GM12878 (cell line): ENCODE results near the gene TTC33.

Experiments used
- ATF2 ChIP-seq: IDR thresholded peaks from 2 replicates; pipeline ENCODE4 v1.6.1; 2012; ENCODE audit warnings: low read length, inconsistent platforms
- BCL3 ChIP-seq: IDR thresholded peaks from 2 replicates; pipeline ENCODE4 v1.6.1; 2011; ENCODE audit warnings: borderline replicate concordance, low read depth, mild to moderate bottlenecking, moderate library complexity, low read length; ENCODE audit not compliant: insufficient read depth, poor library complexity, severe bottlenecking
- EGR1 ChIP-seq, 2 experiments: IDR thresholded peaks; 1 replicate in 1 of 2; 2 replicates in 1 of 2; pipeline ENCODE4 v1.6.1; 2011 to 2012; ENCODE audit warnings: low read depth in 2 of 2, low read length in 2 of 2, borderline replicate concordance in 1 of 2, mild to moderate bottlenecking in 1 of 2, moderate library complexity in 1 of 2
- EZH2 ChIP-seq: IDR thresholded peaks from 2 replicates; pipeline ENCODE4 v1.6.1; 2012; ENCODE audit warnings: low read depth, mild to moderate bottlenecking, control low read depth, inconsistent platforms, low read length, borderline replicate concordance; ENCODE audit not compliant: control insufficient read depth
- GABPA ChIP-seq: IDR thresholded peaks from 2 replicates; pipeline ENCODE4 v1.6.1; 2014; ENCODE audit warnings: antibody characterized with exemption, low read depth, mild to moderate bottlenecking, inconsistent platforms
- POLR2A ChIP-seq: IDR thresholded peaks from 2 replicates; pipeline ENCODE4 v1.6.1; 2011; ENCODE audit warnings: low read depth, mild to moderate bottlenecking, low read length
- RAD21 ChIP-seq: IDR thresholded peaks from 2 replicates; pipeline ENCODE4 v1.6.1; 2011; ENCODE audit warnings: mild to moderate bottlenecking, low read depth, low read length, moderate library complexity; ENCODE audit not compliant: insufficient read depth
- SMC3 ChIP-seq: IDR thresholded peaks from 2 replicates; pipeline ENCODE4 v1.6.1; 2011; ENCODE audit warnings: low read length, improper control_type of control experiment, borderline replicate concordance
- SRF ChIP-seq, 2 experiments: IDR thresholded peaks; 2 replicates each; pipeline ENCODE4 v1.6.1; 2011; ENCODE audit warnings: low read depth in 2 of 2, low read length in 2 of 2, mild to moderate bottlenecking in 1 of 2, moderate library complexity in 1 of 2
- USF2 ChIP-seq: IDR thresholded peaks from 2 replicates; pipeline ENCODE4 v1.6.1; 2011; ENCODE audit warnings: low read depth, low read length, improper control_type of control experiment, borderline replicate concordance
- YY1 ChIP-seq: IDR thresholded peaks from 2 replicates; pipeline ENCODE4 v1.6.1; 2011; ENCODE audit warnings: low read depth, mild to moderate bottlenecking, low read length
- ZNF384 ChIP-seq: IDR thresholded peaks from 2 replicates; pipeline ENCODE4 v1.6.1; 2012; ENCODE audit warnings: low read depth, mild to moderate bottlenecking, low read length, improper control_type of control experiment, borderline replicate concordance
- TF ChIP-seq, protein P1 (sequence below), 3 experiments: IDR thresholded peaks in 2 of 3; conservative IDR thresholded peaks in 1 of 3; 2 replicates each; pipeline ENCODE4 v1.5.1; 2011; ENCODE audit warnings: low read depth in 3 of 3, low read length in 3 of 3, mild to moderate bottlenecking in 3 of 3, control low read depth in 2 of 3, moderate library complexity in 2 of 3, inconsistent platforms in 1 of 3, mixed read lengths in 1 of 3; ENCODE audit not compliant: control insufficient read depth in 2 of 3, insufficient read depth in 1 of 3; ENCODE audit errors: extremely low read depth in 1 of 3

GRCh38 chr5:40547994-40548575 lies 207.7 kb downstream of the TTC33 start:
- TF ChIP-seq ATF2: no peak
- no peak for TF ChIP-seq USF2
- TF ChIP-seq ZNF384: no peak
- TF ChIP-seq EZH2: no peak
- no peak for TF ChIP-seq BCL3
- no peak for TF ChIP-seq SMC3
- TF ChIP-seq, protein P1, sequence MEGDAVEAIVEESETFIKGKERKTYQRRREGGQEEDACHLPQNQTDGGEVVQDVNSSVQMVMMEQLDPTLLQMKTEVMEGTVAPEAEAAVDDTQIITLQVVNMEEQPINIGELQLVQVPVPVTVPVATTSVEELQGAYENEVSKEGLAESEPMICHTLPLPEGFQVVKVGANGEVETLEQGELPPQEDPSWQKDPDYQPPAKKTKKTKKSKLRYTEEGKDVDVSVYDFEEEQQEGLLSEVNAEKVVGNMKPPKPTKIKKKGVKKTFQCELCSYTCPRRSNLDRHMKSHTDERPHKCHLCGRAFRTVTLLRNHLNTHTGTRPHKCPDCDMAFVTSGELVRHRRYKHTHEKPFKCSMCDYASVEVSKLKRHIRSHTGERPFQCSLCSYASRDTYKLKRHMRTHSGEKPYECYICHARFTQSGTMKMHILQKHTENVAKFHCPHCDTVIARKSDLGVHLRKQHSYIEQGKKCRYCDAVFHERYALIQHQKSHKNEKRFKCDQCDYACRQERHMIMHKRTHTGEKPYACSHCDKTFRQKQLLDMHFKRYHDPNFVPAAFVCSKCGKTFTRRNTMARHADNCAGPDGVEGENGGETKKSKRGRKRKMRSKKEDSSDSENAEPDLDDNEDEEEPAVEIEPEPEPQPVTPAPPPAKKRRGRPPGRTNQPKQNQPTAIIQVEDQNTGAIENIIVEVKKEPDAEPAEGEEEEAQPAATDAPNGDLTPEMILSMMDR (IDR thresholded peaks at IDR 0.05 in 2 of 3, conservative IDR thresholded peaks at IDR 0.05 in 1 of 3; ENCODE audit: control insufficient read depth in 2 of 3, extremely low read depth in 1 of 3, insufficient read depth in 1 of 3, low read depth in 3 of 3, low read length in 3 of 3): no peak
- TF ChIP-seq SRF (IDR thresholded peaks at IDR 0.05; ENCODE audit: low read depth in 2 of 2, low read length in 2 of 2): no peak
- TF ChIP-seq EGR1 (IDR thresholded peaks at IDR 0.05; ENCODE audit: borderline replicate concordance in 1 of 2, low read depth in 2 of 2, low read length in 2 of 2): no peak
- TF ChIP-seq GABPA: no peak
- no peak for TF ChIP-seq YY1
- TF ChIP-seq RAD21: no peak
- TF ChIP-seq POLR2A: no peak
